HG03558 (cell line): Measurements from ENCODE around the gene BACH2.
"Not testable (repeated sequence)": the region's sequence is repeated elsewhere in the genome, so short reads cannot be mapped to it uniquely, and the experiment has no call there.

ENCODE experiments used
- ATAC-seq: cut with Tn5 transposase; IDR thresholded peaks from one replicate; pipeline ENCODE4 v1.9.1; 2021; ENCODE audit warnings: moderate number of reproducible peaks; ENCODE audit not compliant: unreplicated experiment; ENCODE audit errors: extremely low read depth

Gene BACH2

DNA sequence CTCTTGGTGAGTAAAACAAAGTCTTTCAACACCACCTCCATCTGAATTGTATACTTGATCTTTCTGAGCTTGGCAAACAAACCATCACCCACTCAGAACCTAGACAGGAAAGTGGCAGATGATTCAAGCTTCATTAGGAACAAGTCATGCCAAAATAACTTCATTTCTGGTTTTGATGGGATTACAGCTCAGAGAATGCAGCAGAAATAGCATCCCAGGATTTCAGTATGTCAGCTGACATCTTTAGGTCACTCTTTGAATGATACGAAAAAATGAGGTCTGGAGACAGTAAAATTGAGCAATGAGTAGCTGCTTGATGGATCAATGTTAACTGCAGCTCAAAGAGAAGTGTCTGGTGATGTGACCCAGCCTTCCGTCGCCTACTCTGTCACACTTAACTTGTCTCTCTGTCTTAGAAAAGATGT, 310.0 kb downstream of the BACH2 start:
- ATAC-seq = no peak

DNA sequence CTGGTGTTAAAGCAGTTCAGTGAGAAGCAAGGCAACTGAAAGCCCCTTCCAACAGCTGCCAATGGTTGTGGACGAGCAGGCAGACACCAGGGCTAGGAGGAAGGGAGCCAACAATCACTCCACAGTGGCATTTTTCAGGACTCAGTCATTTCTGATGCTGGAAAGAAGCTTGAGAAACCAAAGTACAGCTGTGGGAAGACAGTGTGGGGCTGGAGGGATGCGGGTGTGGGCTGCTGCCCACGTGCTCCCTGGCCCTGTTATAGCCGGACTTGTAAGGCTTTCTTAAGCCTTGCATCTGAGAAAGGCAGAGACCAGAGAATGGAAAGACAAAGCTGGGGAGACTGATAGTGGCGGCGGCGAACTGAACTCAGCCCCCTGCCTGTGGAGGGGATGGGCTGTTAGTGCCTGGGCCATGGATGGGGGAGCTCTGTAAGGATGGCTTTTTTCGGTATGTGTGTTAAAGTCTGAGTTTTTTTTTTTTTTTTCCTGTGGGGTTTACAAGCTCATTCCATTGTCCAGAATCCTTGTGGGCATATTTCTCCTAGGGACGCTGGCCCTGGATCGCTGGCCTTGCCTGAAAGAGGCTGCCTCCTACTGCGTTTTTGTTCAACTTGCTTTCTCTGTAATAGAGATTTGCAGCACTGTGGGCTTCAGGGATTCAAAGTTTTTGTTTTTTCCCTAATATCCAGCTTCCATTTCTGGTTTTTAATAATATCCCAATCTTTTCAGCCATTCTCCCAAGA, 310.7 kb downstream of the BACH2 start:
- ATAC-seq = no peak

DNA sequence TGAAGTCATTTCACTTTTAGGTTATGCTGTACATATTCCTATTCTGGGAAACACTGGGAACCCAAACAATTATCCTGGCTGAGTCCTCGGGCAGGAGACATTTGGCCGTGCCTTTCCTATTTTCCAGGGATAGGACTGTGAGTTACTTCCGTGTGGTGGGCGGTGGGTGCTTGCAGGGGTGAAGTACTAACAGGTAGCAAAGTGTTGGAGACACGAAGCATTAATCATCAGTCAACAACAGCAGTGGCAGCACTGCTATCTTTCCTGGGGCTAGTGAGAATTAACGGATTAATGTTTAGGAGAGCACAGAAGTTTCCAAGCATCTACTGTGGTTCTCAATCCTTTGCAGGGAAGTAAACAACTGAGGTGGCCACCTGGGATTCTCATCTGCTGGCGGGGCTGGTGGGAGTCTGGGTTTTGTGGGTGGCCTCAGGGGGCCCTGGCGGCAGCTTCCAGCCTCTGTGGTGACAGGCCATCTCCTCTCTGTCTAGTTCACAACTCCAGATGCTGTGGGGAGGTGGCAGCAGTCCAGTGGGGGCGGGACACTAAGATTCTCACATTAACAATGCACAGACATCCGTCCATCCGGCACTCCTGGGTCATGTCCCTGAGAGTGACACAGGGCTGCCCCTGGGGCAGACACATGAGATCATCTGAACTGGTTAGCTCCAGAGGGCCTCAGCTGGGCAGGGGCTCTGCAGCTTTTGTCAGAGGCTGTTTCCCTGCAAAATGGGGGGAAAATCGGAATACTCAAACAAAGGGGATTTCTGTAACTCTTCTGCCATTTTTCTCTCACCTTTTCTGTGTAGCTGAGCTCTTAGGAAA, 311.5 kb downstream of the BACH2 start:
- ATAC-seq = no peak

DNA sequence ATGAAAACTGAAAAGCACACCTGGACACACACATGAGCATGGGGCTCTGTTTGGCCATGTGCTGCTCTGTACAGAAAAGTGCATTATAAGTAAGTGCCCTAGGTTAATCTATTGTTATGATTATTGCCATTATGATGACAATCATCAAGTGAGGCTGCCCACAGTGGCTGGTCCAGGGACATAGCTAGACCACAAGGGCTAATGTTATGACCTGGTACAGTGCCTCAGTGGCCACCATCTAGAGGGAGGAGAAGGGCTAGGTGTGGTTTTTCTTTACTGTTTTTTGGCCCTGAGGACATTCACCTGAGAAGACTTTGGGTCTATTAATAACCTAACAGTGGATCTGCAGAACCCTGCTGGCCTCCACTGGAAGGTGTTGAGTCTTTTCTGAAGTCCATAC, 316.3 kb downstream of the BACH2 start:
- ATAC-seq = no peak

DNA sequence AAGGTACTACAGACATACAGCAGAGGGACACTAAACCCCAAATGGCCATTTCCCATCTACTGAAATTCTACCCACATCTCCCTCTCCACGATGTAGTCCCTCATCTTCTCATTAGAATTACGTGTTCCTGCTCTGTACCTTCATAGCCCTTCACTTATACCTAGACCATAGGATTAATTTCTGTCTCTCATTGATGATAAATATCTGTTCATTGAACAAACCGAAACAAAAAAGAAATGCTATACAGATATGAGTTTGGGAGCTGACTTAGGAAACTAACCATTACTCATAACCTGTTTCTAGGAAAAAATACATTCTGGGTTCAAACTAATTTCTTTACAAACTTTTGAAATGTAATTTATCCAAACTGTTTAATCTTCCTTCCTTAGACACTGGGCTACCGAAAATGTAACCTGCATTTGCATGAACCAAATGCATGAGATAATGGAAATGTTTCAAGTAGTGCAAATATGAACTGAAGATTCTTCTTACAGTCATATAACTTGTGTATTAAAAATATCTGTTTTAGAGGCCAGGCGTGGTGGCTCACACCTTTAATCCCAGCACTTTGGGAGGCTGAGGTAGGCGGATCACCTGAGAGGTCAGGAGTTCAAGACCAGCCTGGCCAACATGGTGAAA, 317.0 kb downstream of the BACH2 start:
- ATAC-seq = no peak

- no peak for ATAC-seq
Measured at GRCh38 chr6:89978749-89979145, 317.9 kb downstream of the BACH2 start.

GRCh38 chr6:89977808-89978748, 318.6 kb downstream of the BACH2 start:
- no peak for ATAC-seq

GRCh38 chr6:89976694-89977020, 320.0 kb downstream of the BACH2 start:
- no peak for ATAC-seq

DNA sequence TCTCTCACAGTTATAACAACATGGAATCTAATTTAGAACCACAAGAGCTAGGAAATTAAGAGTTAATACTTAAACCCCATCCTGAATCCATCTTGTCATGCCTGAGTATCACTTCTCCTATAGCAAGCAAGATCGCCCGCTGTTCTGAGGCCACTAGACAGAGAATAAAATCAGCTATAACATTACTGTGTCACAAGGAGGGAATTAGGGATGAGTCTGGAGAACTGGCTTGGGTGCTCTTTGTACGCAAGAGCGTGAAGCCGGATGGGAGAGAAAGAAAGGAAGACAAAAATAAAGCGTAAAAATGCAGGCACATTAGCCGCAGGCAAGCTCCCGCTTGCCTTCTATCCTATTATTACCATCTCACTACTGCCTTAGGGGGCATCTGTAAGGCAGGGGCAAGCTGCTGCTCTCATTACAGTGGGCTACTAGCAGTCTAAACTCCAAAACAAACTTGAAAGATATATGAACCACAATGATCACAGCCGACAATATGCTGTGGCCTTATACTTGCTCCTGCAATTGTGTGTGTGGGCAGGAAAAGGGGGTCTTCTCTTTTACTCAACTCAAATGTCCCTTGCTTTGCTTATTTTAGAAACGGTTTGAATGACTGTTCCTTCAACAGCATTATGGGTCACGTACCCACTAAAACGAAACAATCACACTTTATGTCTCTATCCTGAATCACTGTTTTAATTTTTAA, 320.5 kb downstream of the BACH2 start:
- ATAC-seq = no peak

DNA sequence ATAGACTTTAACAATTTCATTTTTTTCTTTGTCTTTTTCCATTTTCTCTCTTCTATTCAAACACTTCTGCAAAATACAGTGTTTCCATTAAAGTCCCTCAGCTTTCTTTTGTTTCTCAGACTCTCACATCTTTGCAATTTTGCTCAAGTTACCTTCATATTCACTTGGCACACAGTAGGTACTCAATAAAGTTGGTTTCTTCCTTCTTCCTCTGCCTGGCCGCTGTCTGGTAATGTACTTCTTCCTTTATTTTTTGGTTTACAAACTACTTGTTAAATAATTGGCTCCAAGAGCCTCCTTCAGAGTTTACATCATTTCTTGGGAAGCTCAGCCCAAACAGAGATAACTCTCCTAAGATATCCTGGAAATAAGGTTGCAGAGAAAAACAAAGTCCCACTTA, 321.3 kb downstream of the BACH2 start:
- ATAC-seq = no peak

- no peak for ATAC-seq
Measured at GRCh38 chr6:89974834-89975233, 321.8 kb downstream of the BACH2 start.

- ATAC-seq = no peak
Measured at GRCh38 chr6:89972025-89972381, 324.6 kb downstream of the BACH2 start.

GRCh38 chr6:89971338-89972024, 325.2 kb downstream of the BACH2 start:
- ATAC-seq = not testable (repeated sequence)

DNA sequence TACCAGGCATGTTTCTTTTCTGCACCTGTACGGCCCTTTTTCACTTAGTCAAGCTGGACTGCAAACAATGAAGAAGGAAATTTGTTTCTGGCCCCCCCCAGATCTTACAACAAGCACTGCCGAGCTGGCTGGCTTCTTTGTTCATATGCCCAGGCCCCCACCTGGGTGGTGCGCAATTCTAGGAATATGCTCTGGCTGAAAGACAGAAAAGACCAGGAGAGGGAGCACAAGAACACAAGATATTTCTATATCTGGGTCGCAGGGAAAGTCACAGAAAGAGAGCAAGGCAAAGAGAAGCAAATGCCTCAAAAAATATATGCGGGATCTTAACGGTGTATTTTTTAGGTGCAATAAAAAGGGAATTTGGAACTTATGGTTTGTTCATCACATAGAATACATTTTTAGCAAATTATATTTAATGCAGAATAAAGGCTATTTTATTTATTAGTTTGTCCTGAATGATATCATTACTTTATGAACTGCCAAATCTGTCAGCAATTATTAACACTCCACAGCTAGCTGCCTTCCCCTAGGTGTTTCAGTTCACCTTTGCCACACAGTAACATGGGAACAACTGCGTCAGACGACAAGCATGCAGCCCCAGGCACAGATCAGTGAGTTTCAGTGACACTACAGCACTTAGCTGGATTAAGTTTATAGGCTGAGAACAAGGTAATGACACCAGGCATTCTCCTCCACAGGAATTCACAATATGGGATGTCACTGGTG, 325.9 kb downstream of the BACH2 start:
- no peak for ATAC-seq

- ATAC-seq = no peak
Measured at GRCh38 chr6:89970072-89970471, 326.6 kb downstream of the BACH2 start.

GRCh38 chr6:89966913-89967312, 329.7 kb downstream of the BACH2 start:
- no peak for ATAC-seq

DNA sequence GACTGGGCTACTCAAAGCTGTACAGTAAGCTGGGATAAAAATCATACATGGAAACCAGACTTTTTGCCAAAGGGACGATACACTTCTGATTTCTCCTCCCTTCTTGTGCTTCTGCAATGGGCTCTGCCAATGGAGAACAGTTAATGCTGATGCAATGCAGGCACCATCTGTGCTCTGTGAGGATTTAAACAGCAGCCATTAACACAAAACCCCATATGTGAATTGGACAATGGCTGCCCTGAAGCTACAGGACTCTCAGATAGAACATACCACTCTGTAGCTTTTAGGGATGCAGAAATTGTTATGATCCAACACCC, 330.5 kb downstream of the BACH2 start:
- ATAC-seq = no peak

- ATAC-seq = no peak
Measured at GRCh38 chr6:89965441-89966227, 331.0 kb downstream of the BACH2 start.
